ENCODE measurements around the gene NAGPA.

NAGPA gene

GRCh38 chr16:5027575-5028235 lies 6.0 kb downstream of the NAGPA start:
- DNase-seq (ENCODE audit: low spot score), result no peak

GRCh38 chr16:5027086-5027485 lies 6.6 kb downstream of the NAGPA start:
- DNase-seq (ENCODE audit: low spot score), result no peak

DNA sequence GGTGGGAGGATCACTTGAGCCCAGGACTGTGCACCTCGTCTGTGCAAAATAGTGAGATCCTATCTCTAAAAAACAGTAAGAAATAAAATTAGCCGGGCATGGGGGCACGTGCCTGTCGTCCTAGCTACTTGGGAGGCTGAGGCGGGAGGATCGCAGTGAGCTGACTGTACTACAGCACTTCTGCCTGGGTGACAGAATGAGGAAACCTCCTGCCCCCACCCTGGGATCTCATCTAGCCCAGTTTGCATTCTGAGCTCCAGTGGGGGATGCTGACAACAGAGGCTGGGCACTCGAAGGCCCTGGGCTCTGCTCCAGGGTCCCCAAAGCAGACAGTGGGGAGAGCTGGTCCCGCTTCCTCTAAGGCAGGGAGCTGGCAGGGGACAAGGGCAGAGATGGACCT lies 7.1 kb downstream of the NAGPA start:
- no peak for DNase-seq (ENCODE audit: low spot score)

DNA sequence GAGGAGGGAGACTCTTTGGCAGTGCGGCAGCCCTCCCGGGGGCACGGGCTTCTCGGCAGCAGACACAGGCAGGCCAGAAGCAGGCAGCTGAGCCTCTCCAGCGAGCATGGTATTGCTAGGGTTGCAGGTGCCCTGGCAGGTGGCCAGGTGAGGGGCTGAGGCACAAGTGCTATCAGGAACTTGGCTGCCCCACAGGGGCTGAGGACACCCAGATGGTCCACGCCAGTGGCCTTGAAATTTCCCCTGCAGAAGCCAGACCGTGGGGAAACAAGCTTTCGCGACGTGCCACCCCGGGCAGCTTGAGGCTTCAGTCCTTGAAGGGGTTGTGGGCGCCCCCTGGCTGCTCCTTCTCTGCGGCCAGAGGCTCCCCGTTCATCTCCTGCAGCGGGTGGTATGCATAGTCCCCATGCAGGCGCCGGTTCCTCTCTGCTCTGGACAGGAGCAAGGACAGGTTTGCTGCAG lies 8.5 kb downstream of the NAGPA start:
- no peak for DNase-seq (ENCODE audit: low spot score)

DNA sequence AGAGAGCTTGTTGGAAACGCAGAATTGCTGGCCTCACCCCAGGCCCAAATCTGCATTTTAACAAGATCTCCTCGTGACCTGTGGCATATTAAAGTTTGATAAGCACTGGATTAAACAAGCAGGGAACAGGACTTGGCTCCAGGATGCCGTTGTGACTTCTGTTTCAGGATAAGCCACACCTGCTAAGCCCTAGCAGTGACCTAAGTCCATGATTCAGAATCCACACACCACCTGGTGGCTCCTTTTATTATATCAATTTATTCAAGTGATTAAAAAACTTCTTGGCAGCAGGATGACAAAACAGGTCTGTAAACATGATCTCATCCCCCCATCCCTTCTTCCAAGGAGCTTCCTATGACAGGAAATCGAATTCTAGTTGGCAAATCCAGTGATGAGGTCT lies 9.1 kb downstream of the NAGPA start:
- DNase-seq (ENCODE audit: low spot score), result peak; percentile 13

DNA sequence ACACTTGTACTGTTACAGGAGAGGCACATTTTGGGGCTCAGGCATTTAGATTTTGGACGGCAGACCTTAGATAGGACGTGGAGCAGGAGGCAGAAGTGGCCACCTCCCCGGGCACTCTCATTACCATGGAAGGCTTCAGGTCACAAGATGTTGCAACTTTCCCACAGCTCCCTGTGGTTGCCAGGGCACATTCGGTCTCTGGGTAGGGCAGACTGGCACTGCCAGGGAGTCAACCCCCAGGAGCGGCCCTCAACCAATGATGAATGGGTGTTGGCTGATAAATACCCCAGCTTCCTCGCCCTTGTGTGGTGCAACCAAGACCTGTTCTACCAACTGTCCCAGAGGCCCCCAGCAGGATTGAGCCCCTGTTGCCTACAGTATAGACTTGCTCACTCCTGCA lies 11.2 kb downstream of the NAGPA start:
- no peak for DNase-seq (ENCODE audit: low spot score)

GRCh38 chr16:5020551-5020950 lies 13.2 kb downstream of the NAGPA start:
- DNase-seq (ENCODE audit: low spot score), result no peak

DNA sequence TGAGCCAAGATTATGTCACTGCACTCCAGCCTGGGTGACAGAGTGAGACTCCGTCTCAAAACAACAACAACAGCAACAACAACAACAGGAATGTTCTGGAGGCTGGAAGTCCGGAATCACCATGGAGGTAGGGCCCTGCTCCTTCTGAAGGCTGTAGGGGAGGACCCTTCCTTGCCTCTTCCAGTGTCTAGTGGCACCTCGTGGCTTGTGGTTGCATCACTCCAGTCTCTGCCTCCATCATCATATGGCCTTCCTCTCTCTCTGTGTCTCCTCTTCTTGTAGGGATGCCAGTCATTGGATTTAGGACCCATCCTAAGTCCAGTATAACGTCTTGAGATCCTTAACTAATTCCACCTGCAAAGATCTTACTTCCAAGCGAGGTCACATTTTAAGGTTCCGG lies 14.0 kb downstream of the NAGPA start:
- DNase-seq (ENCODE audit: low spot score), result no peak

DNA sequence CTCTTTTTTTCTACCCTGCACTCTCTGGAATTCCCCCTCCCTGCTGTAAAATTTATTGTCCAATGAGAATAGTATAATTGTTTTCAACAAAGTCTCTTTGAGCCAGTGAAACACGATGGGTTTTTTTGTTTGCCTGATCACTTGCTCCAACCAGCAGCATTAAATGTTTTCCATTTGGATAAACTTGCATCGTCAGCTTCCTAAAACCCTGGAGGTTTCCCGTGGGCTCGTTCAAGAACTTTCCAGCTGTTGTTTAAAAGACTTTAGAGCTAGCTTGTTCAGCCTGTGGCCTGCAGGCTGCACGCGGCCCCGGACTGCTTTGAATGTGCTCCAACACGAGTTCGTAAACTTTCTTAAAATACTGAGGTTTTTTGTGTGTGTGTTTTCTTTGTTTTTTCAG lies 14.9 kb downstream of the NAGPA start:
- no peak for DNase-seq (ENCODE audit: low spot score)

DNA sequence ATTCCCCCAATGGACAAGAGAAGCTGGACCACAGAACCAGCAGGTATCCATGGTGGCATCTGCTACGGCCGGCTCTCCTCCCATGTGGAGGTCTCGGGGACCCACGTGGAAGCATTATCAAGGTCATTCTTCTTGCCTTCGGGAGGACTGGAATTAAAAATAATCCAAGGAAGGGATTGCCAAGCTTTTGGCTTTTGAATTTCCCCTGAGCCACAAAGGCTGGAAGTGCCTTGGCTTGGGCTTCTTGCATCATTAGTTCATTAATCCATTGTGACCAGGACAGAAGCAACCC lies 16.1 kb downstream of the NAGPA start:
- DNase-seq (ENCODE audit: low spot score), result no peak

GRCh38 chr16:5016967-5017677 lies 16.6 kb downstream of the NAGPA start:
- DNase-seq (ENCODE audit: low spot score), result no peak

GRCh38 chr16:5015887-5016286 lies 17.8 kb downstream of the NAGPA start:
- no peak for DNase-seq (ENCODE audit: low spot score)

DNA sequence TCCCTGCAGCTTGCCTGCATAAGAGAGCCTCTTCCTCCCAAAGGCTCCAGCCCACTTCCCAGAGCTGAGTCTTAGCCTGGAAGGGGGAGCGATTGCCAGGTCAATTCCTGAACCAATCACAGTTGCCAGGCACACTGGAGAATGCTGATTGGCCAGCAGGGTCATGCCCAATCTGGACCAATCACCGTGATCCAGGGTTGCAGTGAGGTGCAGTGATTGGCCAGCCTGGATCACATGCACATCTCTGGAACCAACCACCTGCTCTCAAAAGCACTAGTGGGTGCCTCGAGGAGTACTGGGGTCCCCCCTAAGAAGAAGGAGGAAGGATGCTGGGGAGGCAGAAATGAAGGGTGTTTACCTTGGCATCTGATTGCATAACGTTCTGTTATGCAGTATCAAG lies 18.4 kb downstream of the NAGPA start:
- DNase-seq (ENCODE audit: low spot score), result no peak

- DNase-seq (ENCODE audit: low spot score), result no peak
Observed at GRCh38 chr16:5012887-5013286, 20.8 kb downstream of the NAGPA start.

- DNase-seq (ENCODE audit: low spot score), result no peak
Observed at GRCh38 chr16:5011637-5012036, 22.1 kb downstream of the NAGPA start.

DNA sequence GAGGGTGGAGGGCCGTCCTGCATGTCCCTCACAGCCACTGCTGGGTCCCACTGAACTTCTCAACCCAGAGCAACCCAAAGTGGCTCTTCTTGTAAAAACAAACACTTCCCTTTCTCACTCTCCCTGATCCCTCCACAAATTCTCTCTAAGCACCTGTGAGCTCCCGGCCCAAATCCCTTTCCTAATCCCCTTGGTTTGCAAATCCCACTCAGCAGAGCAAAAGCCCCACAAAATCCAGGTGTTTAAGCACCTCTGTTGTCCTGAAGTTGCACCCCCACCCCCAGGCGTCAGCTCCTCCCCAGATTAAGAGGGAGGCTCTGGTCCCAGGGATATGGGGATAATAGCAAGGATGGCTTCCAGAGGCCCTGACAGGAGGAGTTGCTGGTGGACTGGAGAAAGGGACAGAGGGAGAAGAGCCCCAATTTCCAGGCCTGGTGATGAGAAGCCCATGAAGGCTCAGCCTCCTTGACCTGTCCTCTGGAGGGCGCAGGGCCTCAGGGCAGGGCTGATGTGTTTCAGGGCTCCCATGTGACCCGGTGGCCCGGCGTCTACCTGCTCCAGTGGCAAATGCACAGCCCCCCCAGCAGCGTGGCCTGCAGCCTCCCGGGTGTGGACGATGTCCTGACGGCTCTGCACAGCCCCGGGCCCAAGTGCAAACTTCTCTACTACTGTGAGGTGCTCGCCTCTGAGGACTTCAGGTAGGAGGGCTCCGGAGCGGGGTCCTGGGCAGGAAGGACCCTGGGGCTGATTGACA lies 23.0 kb downstream of the NAGPA start:
- DNase-seq (ENCODE audit: low spot score), result no peak

- DNase-seq (ENCODE audit: low spot score), result no peak
Observed at GRCh38 chr16:5008311-5008731, 25.4 kb downstream of the NAGPA start.

DNA sequence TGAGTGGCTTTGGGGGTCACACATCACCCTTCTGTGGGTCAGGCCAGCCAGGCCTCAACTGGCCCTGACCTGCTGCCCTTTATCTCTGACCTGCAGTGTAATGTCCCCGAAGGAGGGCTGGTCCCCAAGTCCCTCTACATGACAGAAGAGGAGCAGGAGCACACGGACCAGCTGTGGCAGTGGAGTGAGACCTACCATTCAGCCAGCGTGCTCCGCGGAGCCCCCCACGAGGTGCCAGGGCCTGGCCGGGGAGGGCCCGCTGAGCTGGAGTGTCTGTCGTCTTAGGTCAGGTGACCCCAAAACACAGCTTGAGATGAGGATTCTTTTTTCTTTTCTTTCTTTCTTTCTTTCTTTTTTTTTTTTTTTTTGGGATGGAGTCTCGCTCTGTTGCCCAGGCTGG lies 26.5 kb downstream of the NAGPA start:
- no peak for DNase-seq (ENCODE audit: low spot score)

DNA sequence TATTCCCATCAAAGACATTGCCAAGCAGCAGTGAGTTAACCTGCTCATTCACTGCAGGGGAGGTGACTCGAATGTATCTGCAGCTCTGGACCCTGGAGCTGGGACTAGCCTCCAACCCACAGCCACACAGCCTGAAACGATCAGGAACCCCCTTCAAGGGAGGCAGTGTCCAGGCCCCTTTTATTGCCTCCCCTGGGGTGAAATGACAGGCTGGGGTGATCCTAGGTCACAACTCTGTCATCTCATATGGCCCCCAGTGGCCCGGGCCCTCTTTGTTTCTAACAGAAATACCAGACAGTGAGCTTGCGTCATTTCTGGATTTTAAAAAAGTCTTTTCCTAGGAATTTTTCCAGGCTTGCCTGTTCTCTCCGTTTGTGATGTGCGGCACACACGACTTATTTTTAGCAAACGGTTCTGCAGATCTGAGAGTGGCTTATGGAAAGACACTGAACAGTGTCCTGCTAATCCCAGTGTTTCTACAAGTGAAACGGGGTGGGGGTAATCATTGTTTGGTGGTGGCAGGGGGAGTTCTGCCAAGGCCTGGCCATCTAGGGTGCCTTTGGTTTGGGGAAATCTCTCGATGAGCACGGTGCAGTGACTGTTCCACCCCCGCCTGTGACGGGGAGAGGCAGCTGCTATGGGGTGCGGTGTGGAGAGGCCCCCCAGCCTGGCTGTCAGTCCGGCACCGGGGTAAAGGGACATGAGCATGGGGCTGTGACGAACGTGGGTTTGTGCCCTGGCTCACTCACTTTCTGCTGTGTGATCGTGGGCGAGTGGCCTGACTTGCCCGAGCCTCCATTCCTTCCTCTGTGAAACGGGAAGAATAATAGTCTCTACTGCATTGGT lies 27.2 kb downstream of the NAGPA start:
- DNase-seq (ENCODE audit: low spot score), result no peak

- DNase-seq (ENCODE audit: low spot score), result no peak
Observed at GRCh38 chr16:5005916-5006315, 27.8 kb downstream of the NAGPA start.

DNA sequence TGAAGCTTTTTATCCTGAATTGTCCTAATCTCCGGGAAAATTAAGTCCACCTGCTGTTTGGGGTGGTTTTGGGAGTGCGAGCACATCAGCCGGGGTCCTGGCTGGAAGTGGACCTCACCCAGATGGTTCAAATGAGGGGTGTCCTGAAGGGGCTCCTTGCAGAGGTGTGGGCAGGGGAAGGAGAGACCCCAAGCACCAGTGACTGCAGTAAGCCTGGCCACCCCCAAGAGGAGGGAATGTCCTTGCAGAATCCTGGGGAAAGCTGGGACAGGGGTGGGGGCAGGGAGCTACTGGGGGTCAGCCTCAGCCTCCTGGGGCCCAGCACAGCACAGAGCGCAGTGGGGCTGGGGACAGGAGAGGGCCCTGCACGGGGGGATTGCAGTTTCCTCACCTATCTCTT lies 29.4 kb downstream of the NAGPA start:
- DNase-seq (ENCODE audit: low spot score), result no peak

GRCh38 chr16:5003828-5004227 lies 29.9 kb downstream of the NAGPA start:
- DNase-seq (ENCODE audit: low spot score), result no peak
